Esophagus squamous epithelium (tissue), 4 donors: ENCODE data around the gene SDHC.

Source experiments
- POLR2A ChIP-seq, 4 donors: fragments of 450-650 bp; IDR thresholded peaks; one replicate each; pipeline ENCODE4 v1.6.1; 2017; ENCODE audit warnings: antibody characterized with exemption in 4 of 4, mild to moderate bottlenecking in 4 of 4, moderate library complexity in 3 of 4
- TF ChIP-seq, protein P1 (sequence below), 6 experiments: fragments of 450-650 bp in 4 of 6; fragments of 200-600 bp in 2 of 6; sonication (generic) in 2 of 6; IDR thresholded peaks; one replicate each; pipeline ENCODE4 v1.5.1; 2016 to 2019; ENCODE audit warnings: antibody characterized with exemption in 6 of 6, mild to moderate bottlenecking in 4 of 6, moderate library complexity in 4 of 6

DNA sequence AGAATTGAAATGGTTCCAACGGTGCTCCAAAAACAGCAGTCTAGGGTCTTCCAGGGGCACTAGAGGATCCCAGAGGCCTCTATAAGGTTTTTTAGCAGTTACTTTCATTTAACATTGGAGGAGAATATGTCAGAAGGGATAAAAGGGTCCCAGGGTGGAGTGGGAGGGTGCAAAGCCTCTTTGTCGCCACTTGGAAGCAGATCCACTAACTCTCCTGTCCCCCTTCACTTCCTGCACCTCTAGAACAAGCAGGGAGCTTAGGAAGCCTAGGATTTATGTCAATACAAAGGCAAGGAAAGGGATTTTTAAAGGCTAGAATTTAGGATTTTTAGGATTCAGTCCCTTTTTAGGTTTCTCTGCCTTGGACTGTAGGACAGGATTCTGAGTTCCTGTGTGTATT, 47.3 kb upstream of the SDHC start:
- TF ChIP-seq, protein P1, sequence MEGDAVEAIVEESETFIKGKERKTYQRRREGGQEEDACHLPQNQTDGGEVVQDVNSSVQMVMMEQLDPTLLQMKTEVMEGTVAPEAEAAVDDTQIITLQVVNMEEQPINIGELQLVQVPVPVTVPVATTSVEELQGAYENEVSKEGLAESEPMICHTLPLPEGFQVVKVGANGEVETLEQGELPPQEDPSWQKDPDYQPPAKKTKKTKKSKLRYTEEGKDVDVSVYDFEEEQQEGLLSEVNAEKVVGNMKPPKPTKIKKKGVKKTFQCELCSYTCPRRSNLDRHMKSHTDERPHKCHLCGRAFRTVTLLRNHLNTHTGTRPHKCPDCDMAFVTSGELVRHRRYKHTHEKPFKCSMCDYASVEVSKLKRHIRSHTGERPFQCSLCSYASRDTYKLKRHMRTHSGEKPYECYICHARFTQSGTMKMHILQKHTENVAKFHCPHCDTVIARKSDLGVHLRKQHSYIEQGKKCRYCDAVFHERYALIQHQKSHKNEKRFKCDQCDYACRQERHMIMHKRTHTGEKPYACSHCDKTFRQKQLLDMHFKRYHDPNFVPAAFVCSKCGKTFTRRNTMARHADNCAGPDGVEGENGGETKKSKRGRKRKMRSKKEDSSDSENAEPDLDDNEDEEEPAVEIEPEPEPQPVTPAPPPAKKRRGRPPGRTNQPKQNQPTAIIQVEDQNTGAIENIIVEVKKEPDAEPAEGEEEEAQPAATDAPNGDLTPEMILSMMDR (IDR thresholded peaks at IDR 0.05) = no peak
- TF ChIP-seq POLR2A (IDR thresholded peaks at IDR 0.05) = no peak
